SK-N-SH treated with all-trans-retinoic acid at 6 μM for 48 hours (cell line): ENCODE results near the gene DTNB.

Experiments used
- ATAC-seq: fragments of 200-7000 bp; cut with Tn5 transposase; 3 replicates; pipeline ENCODE4 v1.9.1; 2020; ENCODE audit warnings: mild to moderate bottlenecking, moderate library complexity
- ARNTL ChIP-seq: fragments of 450-650 bp; formaldehyde crosslinking; IDR thresholded peaks from 2 replicates; pipeline ENCODE4 v1.5.0; 2020; ENCODE audit warnings: low read depth, mild to moderate bottlenecking, moderate library complexity, borderline replicate concordance
- BACH2 ChIP-seq: fragments of 250-450 bp; sonication (Bioruptor Pico); IDR thresholded peaks from 2 replicates; pipeline ENCODE4 v1.9.0; 2021; ENCODE audit warnings: mild to moderate bottlenecking, borderline replicate concordance
- CREB5 ChIP-seq: fragments of 250-450 bp; sonication (Bioruptor Pico); IDR thresholded peaks from 2 replicates; pipeline ENCODE4 v1.5.1; 2020; ENCODE audit warnings: low read depth, mild to moderate bottlenecking, moderate library complexity
- CSDC2 ChIP-seq: fragments of 250-450 bp; sonication (Bioruptor Pico); IDR thresholded peaks from 2 replicates; pipeline ENCODE4 v1.5.0; 2020; ENCODE audit warnings: mild to moderate bottlenecking, moderate library complexity
- CSRNP3 ChIP-seq: fragments of 250-450 bp; sonication (Bioruptor Pico); IDR thresholded peaks from 2 replicates; pipeline ENCODE4 v1.5.1; 2021; ENCODE audit warnings: mild to moderate bottlenecking, moderate library complexity
- ESRRG ChIP-seq: fragments of 250-450 bp; sonication (Bioruptor Pico); IDR thresholded peaks from 2 replicates; pipeline ENCODE4 v1.6.1; 2021; ENCODE audit warnings: mild to moderate bottlenecking
- GLIS3 ChIP-seq: fragments of 250-450 bp; sonication (Bioruptor Pico); IDR thresholded peaks from 2 replicates; pipeline ENCODE4 v1.5.0; 2020; ENCODE audit warnings: mild to moderate bottlenecking, moderate library complexity
- ISL1 ChIP-seq: fragments of 250-450 bp; sonication (Bioruptor Pico); IDR thresholded peaks from 2 replicates; pipeline ENCODE4 v2.1.2; 2022; ENCODE audit warnings: mild to moderate bottlenecking, moderate library complexity
- OSR1 ChIP-seq: fragments of 250-450 bp; sonication (Bioruptor Pico); IDR thresholded peaks from 2 replicates; pipeline ENCODE4 v1.8.0; 2022; ENCODE audit warnings: moderate library complexity, mild to moderate bottlenecking, inconsistent platforms
- PATZ1 ChIP-seq: fragments of 250-450 bp; sonication (Bioruptor Pico); IDR thresholded peaks from 2 replicates; pipeline ENCODE4 v1.8.0; 2020; ENCODE audit warnings: mild to moderate bottlenecking, moderate library complexity, borderline replicate concordance
- PPARA ChIP-seq: fragments of 250-450 bp; sonication (Bioruptor Pico); IDR thresholded peaks from 2 replicates; pipeline ENCODE4 v1.5.0; 2020; ENCODE audit warnings: mild to moderate bottlenecking, borderline replicate concordance
- RARB ChIP-seq: fragments of 250-450 bp; sonication (Bioruptor Pico); IDR thresholded peaks from 2 replicates; pipeline ENCODE4 v1.8.0; 2021; ENCODE audit warnings: mild to moderate bottlenecking, moderate library complexity
- SNAI2 ChIP-seq: fragments of 250-450 bp; sonication (Bioruptor Pico); IDR thresholded peaks from 2 replicates; pipeline ENCODE4 v1.5.0; 2020; ENCODE audit warnings: mild to moderate bottlenecking, moderate library complexity
- TCF4 ChIP-seq: fragments of 250-450 bp; sonication (Bioruptor Pico); IDR thresholded peaks from 2 replicates; pipeline ENCODE4 v1.8.0; 2021; ENCODE audit warnings: mild to moderate bottlenecking, moderate library complexity, borderline replicate concordance
- TOX ChIP-seq: fragments of 250-450 bp; sonication (Bioruptor Pico); IDR thresholded peaks from 2 replicates; pipeline ENCODE4 v1.8.0; 2021; ENCODE audit warnings: mild to moderate bottlenecking, moderate library complexity, borderline replicate concordance
- ZC3H10 ChIP-seq: fragments of 250-450 bp; sonication (Bioruptor Pico); IDR thresholded peaks from 2 replicates; pipeline ENCODE4 v1.5.1; 2021; ENCODE audit warnings: mild to moderate bottlenecking, moderate library complexity
- ZFP3 ChIP-seq: fragments of 250-450 bp; sonication (Bioruptor Pico); IDR thresholded peaks from 2 replicates; pipeline ENCODE4 v1.5.0; 2020; ENCODE audit warnings: mild to moderate bottlenecking, moderate library complexity
- ZFP30 ChIP-seq: fragments of 450-650 bp; formaldehyde crosslinking; IDR thresholded peaks from 2 replicates; pipeline ENCODE4 v1.5.0; 2022; ENCODE audit warnings: mild to moderate bottlenecking, moderate library complexity
- ZNF565 ChIP-seq: fragments of 450-650 bp; formaldehyde crosslinking; conservative IDR thresholded peaks from 2 replicates; pipeline ENCODE4 v1.5.0; 2020; ENCODE audit warnings: low read depth, mild to moderate bottlenecking, moderate library complexity
- ZNF70 ChIP-seq: fragments of 450-650 bp; formaldehyde crosslinking; IDR thresholded peaks from 2 replicates; pipeline ENCODE4 v1.5.0; 2020; ENCODE audit warnings: mild to moderate bottlenecking, moderate library complexity
- ZNF8 ChIP-seq: fragments of 450-650 bp; formaldehyde crosslinking; IDR thresholded peaks from 2 replicates; pipeline ENCODE4 v1.5.0; 2020; ENCODE audit warnings: mild to moderate bottlenecking, moderate library complexity
- TF ChIP-seq, protein P1 (sequence below): fragments of 250-450 bp; sonication (Bioruptor Pico); IDR thresholded peaks from 2 replicates; pipeline ENCODE4 v1.8.0; 2021; ENCODE audit warnings: low read depth, mild to moderate bottlenecking, moderate library complexity, borderline replicate concordance

Gene DTNB

GRCh38 chr2:25614711-25615110 is 58.7 kb downstream of the DTNB start (continued):
- TF ChIP-seq ARNTL (CRISPR knock-in tag) (no peak), ZC3H10 (CRISPR knock-in tag) (no peak), BACH2 (CRISPR knock-in tag) (no peak), CSDC2 (CRISPR knock-in tag) (no peak), ZFP30 (CRISPR knock-in tag) (no peak)

DNA sequence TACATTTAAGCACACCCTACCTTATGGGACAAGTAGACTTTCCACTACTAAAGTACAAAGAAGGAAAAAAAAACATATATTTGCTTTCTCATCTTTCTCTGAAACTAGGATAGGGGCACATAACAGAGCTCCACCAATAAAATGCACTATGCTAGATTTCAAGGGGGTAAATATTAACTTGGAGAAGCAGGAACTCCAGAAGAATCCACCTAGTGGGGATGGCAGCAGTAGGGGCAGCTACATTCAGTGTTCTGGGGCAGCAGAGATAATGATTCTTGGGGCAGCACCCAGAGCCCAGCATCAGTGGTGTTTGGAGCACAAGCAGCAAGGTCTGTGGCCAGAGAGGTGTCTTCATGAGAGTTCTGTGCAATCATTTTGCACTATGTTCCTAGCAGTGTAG is 64.7 kb downstream of the DTNB start:
- ATAC-seq = no peak
- no peak for TF ChIP-seq OSR1 (CRISPR knock-in tag)
- TF ChIP-seq ZFP30 (CRISPR knock-in tag) = no peak
- no peak for TF ChIP-seq RARB (CRISPR knock-in tag)
- no peak for TF ChIP-seq CSRNP3 (CRISPR knock-in tag)
- TF ChIP-seq CSDC2 (CRISPR knock-in tag) = no peak
- TF ChIP-seq TCF4 (CRISPR knock-in tag) = no peak
- TF ChIP-seq, protein P1, sequence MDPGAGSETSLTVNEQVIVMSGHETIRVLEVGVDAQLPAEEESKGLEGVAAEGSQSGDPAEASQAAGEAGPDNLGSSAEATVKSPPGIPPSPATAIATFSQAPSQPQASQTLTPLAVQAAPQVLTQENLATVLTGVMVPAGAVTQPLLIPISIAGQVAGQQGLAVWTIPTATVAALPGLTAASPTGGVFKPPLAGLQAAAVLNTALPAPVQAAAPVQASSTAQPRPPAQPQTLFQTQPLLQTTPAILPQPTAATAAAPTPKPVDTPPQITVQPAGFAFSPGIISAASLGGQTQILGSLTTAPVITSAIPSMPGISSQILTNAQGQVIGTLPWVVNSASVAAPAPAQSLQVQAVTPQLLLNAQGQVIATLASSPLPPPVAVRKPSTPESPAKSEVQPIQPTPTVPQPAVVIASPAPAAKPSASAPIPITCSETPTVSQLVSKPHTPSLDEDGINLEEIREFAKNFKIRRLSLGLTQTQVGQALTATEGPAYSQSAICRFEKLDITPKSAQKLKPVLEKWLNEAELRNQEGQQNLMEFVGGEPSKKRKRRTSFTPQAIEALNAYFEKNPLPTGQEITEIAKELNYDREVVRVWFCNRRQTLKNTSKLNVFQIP (CRISPR knock-in tag) = no peak
- no peak for TF ChIP-seq ZNF565 (CRISPR knock-in tag)
- TF ChIP-seq BACH2 (CRISPR knock-in tag) = no peak
- no peak for TF ChIP-seq ESRRG (CRISPR knock-in tag)
- no peak for TF ChIP-seq PPARA (CRISPR knock-in tag)
- no peak for TF ChIP-seq SNAI2
- TF ChIP-seq ARNTL (CRISPR knock-in tag) = no peak
- TF ChIP-seq ZNF8 (CRISPR knock-in tag) = no peak
- no peak for TF ChIP-seq PATZ1 (CRISPR knock-in tag)
- no peak for TF ChIP-seq ZNF70
- TF ChIP-seq ZC3H10 (CRISPR knock-in tag) = no peak
- TF ChIP-seq ISL1 (CRISPR knock-in tag) = no peak
- TF ChIP-seq CREB5 (CRISPR knock-in tag) = no peak

DNA sequence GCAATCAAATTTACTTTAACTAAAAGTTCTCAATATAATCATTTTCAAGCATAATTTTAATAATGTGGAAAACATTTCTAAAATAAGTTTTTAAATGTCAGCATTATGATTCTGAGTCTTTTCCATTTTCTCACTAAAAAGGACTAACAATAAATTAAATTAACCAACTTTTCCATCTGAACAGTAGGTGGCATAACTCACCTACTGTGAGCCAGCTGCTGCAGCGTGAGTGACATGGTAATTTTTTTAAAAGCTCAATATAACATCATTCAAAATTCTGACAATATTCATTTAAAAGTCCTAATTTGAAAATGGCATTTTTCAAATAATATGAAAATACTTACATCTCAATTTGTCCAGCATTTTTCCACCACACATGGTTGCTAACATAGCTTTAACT is 66.5 kb downstream of the DTNB start:
- ATAC-seq = peak; percentile 61; the same call in 2 of the 3 replicates
- no peak for TF ChIP-seq PATZ1 (CRISPR knock-in tag)
- TF ChIP-seq ZC3H10 (CRISPR knock-in tag) = no peak
- TF ChIP-seq CSRNP3 (CRISPR knock-in tag) = no peak
- no peak for TF ChIP-seq ZFP30 (CRISPR knock-in tag)
- TF ChIP-seq OSR1 (CRISPR knock-in tag) = no peak
- TF ChIP-seq BACH2 (CRISPR knock-in tag) = no peak
- TF ChIP-seq GLIS3 (CRISPR knock-in tag) = no peak
- no peak for TF ChIP-seq TCF4 (CRISPR knock-in tag)
- TF ChIP-seq, protein P1 (CRISPR knock-in tag) = no peak
- no peak for TF ChIP-seq TOX (CRISPR knock-in tag)
- TF ChIP-seq ZFP3 (CRISPR knock-in tag) = no peak
- TF ChIP-seq ZNF565 (CRISPR knock-in tag) = no peak
- no peak for TF ChIP-seq ZNF70
- TF ChIP-seq CSDC2 (CRISPR knock-in tag) = no peak
- TF ChIP-seq RARB (CRISPR knock-in tag) = no peak
- TF ChIP-seq SNAI2 = no peak
- no peak for TF ChIP-seq PPARA (CRISPR knock-in tag)
- TF ChIP-seq CREB5 (CRISPR knock-in tag) = no peak
- no peak for TF ChIP-seq ISL1 (CRISPR knock-in tag)
